A673 (cell line): ENCODE data around the gene DEFB131B.

Experiments
- CTCF ChIP-seq: fragments of 300-800, 200-600 bp; sonication (generic); conservative IDR thresholded peaks from 2 replicates; pipeline ENCODE4 v1.5.1; 2017; ENCODE audit warnings: low read depth, mild to moderate bottlenecking, antibody characterized with exemption, low read length, moderate library complexity, mixed read lengths
- EZH2 ChIP-seq: fragments of 200-600 bp; sonication (generic); IDR thresholded peaks from 2 replicates; pipeline ENCODE4 v1.6.1; 2017; ENCODE audit warnings: borderline replicate concordance, low read depth, mild to moderate bottlenecking, mixed read lengths, antibody characterized with exemption, low read length; ENCODE audit not compliant: poor library complexity, severe bottlenecking

GRCh38 chr11:71917646-71918140, 39.4 kb downstream of the DEFB131B start:
- TF ChIP-seq CTCF (no peak), EZH2 (no peak)
